Activated CD8-positive, alpha-beta memory T cell treated with anti-CD3 and anti-CD28 coated beads for 48 hours (primary cell): Measurements from ENCODE around the gene TYRO3.

Experiments used
- DNase-seq, 3 experiments: peaks; one replicate each; pipeline ENCODE4 v3.0.0-alpha.2; 2020; ENCODE audit warnings: low read depth in 2 of 3, low spot score in 2 of 3

The TYRO3 gene

GRCh38 chr15:41558400-41559238 is at the start of gene TYRO3:
TSS of gene TYRO3 (plus strand) at chr15:41559212. CDS start at chr15:41559258, 46 bp downstream.
- DNase-seq = peak; percentile 35 to 49 (median 36)

GRCh38 chr15:41510728-41511127 is 48.3 kb upstream of the TYRO3 start:
- DNase-seq = no peak

DNA sequence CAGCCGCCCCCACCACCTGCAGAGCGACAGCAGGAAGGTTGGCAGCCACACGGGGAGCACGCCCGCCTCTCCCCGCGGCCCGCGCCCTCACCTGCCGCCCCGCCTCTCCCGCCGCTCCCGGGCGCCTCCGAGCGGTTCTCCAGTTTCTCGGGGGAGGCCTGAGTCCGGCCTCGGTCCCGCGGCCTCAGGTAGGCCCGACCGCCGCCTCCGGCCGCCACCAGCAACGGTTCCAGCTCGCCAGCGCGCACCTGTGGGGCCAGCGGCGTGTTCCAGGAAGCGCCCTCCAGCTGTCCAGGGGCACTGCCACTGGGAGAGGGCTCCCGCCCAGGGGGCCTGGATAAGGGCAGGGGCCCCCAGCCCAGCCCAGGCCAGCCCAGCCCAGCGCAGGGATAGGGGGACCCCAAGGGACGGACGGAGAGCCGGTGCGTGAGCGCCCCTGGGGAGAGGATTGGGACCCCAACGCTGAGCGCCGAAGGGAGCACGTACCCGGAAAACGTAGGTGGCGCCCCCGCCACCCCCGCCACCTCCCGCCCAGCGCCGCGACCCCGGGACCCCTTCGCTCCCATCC is 47.6 kb upstream of the TYRO3 start:
- no peak for DNase-seq

- no peak for DNase-seq
These were observed 47.1 kb upstream of the TYRO3 start for GRCh38 chr15:41511899-41512369.

- no peak for DNase-seq
These were observed 46.5 kb upstream of the TYRO3 start for GRCh38 chr15:41512512-41512939.

DNA sequence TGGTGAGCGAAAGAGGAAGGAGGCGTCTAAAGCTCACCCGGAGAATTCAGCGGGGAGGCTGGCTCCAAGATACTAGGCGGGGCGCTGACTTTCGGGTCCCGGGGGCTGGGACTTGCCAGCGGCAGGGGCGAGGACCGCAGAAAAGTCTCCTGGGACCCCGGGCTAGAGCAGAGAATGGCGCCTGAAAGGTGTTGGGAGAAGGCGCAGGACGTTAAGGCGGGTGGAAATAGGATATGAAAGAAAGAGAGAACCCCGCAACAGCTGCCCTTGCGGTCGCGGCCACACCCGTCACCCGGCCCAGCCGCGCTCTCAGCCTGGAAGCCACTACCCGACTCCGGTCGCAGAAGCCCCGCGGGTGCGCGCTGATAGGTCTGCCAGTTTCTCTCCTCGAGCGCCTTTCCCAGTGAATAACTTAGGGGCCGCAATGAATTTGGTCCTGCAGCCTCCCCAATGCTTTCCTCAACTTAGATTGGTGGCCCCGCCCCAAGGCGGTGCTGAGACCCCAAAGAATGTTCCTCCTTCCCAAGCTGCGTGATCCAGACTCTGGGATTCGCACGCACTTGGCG is 46.0 kb upstream of the TYRO3 start:
- no peak for DNase-seq

DNA sequence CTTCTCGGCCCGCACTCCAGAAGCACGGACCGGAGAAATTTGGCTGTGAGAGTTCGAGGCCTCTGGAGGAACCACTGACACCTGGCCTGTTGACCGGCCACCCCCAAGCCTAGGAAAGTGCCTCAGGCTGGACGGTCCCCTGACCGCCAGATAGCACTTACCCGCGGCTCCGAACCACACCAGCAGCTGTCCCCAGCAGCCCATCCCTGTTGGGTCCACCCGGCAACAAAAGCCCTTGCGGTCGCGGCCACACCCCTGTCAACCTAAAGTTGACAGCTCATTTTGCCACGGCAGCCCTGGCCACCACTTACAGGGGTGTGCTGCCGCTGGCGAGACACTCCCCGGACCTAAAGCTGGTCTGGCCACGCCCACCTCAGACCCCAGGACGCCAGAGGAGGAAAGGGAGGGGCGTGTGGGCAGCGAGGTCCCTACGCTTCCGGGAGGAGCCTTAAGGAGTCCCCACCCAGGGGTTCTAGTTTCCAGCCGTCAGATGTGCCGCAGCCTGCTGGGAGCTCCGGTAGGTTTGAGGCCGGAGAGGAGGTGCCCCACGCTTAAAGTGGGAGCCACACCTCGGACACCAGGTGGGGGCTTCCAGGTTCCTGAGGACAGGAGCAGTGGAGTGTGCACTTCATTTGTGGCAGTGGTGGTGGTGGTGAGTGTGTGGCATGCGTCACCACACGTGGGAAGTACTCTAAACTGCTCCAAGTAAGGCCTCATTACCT is 45.3 kb upstream of the TYRO3 start, which contains the start of gene LTK:
TSS of gene LTK (minus strand) at position 322 of the 722 bp plus-strand sequence. CDS start at position 204, 118 bp downstream.
- DNase-seq = no peak

GRCh38 chr15:41517895-41518449 is 41.0 kb upstream of the TYRO3 start:
- no peak for DNase-seq

DNA sequence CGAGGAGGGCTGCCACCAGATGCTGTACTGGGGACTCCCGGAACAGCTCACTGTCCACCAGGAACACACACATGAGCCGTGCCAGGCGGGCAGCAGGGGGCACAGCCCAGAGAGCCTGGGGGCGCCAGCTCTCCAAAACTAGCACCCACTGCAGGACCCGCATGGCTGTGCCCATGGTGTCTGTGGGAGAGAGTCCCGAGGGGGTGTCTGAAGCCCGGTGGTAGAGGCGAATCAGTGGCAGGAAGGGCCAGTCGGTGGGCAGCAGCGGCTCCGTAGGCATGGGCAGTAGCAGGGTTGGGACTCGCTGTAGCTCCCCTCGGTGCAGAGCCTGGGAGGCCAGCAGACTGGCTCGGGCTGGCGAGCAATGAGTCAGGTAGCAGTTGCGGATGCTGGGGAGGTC is 38.4 kb upstream of the TYRO3 start:
- no peak for DNase-seq

DNA sequence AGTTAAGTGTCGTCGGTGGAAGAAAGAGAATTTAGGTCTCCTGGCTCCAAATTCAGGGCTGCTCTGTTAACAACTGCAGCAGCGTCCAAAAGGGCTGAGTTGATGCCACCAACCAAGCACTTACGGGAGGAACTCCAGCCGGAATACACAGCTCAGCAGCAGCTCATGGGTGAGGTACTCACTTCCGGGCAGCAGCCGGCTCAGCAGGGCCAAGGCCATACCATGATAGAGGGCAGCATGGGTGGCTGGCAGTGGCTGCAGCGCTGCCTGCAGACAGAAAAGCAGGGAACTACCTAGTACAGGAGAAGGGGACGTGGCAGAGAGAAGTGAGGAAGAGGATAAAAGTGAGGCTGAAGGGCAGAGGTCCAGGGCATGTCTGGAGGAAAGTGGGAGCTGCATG is 37.4 kb upstream of the TYRO3 start:
- DNase-seq = no peak

- no peak for DNase-seq
These were observed 35.9 kb upstream of the TYRO3 start for GRCh38 chr15:41523097-41523496.

DNA sequence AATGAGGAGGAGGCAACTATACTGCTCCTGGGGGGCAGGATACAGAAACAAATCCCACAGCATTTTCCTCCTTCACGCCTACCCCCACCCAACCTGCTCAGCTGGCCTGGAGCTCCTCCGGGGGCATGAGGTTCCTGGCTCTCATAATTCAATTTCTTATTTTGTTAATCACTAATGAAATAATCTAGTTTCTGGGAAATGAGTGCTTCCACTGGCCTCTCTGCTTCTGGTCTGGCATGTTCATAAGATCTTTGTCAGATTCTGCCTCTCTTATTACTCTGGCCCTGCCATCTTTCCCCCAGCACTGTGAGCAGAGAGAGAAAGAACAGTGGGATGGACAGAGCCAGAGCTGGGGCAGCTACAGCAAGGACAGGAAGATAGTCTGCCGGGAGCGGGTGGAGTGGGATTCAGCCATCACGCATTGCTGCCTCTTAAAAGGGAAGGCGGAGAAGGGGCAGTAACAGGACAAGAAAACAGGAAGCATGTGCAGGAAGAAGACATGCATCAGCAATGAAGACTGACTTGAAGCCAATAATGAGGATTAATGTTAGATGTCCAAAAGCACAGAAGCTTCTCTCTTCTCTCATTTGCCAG is 28.6 kb upstream of the TYRO3 start:
- DNase-seq = no peak

GRCh38 chr15:41535544-41535943 is 23.5 kb upstream of the TYRO3 start:
- DNase-seq = no peak

- DNase-seq = no peak
These were observed 22.1 kb upstream of the TYRO3 start for GRCh38 chr15:41536866-41537265.

DNA sequence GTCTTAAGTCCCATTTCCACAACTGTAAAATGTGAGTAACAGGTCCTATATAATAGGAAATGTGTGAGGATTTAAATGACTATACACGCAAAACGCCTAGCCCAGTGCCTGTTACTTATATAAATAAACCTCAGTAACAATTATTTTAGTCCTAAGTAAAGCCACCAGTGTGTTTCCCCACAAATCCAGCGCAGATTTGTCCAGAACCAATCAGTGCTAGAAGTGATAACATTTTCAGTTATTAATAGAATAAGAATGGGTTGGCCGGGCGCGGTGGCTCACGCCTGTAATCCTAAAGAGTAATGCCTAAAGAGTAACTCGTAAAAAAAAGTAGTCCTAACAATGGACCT is 15.5 kb upstream of the TYRO3 start:
- DNase-seq = no peak

DNA sequence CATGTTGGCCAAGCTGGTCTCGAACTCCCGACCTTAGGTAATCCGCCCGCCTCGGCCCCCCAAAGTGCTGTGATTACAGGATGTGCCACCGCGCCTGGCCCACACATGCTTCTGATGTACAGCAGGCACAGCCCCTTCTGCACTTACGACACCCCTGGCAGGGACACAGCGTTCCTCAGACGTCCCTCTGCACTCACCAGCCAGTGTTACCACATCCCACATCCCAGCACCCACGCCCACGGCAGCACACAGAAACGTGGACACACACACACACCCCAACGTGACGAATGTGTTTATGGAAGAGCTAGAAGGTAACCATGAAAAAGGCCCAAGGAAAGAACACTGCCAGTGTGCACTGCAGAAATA is 14.4 kb upstream of the TYRO3 start:
- no peak for DNase-seq

GRCh38 chr15:41545218-41545617 is 13.8 kb upstream of the TYRO3 start:
- no peak for DNase-seq

DNA sequence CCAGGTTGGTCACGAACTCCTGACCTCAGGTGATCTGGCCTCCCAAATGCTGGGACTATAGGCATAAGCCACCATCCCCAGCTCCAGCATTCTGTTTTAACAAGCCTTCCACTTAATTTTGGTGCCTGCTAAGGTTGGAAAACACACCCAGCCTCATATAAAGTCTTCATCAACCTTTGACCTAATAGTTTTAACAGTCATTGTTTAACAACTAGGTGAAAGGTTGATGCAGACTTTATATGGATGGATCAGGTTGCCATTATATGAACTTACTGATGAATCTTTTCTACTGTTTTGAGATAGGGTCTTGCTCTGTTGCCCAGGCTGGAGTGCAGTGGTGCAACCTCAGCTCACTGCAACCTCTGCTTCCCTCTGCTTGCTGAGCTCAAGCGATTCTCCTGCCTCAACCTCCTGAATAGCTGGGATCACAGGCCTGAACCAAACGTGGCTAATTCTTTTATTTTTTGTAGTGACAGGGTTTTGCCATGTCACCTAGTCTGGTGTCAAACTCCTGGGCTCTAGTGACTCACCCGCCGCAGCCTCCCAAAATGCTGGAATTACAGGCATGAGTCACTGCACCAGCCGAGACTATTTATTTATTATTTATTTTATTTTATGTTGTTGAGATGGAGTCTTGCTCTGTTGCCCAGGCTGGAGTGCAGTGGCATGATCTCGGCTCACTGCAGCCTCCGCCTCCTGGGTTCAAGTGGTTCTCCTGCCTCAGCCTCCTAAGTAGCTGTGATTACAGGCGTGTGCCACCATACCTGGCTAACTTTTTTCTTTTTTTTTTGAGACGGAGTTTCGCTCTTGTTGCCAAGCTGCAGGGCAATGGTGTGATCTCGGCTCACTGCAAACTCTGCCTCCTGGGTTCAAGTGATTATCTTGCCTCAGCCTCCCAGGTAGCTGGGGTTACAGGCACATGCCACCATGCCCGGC is 11.9 kb upstream of the TYRO3 start:
- no peak for DNase-seq

DNA sequence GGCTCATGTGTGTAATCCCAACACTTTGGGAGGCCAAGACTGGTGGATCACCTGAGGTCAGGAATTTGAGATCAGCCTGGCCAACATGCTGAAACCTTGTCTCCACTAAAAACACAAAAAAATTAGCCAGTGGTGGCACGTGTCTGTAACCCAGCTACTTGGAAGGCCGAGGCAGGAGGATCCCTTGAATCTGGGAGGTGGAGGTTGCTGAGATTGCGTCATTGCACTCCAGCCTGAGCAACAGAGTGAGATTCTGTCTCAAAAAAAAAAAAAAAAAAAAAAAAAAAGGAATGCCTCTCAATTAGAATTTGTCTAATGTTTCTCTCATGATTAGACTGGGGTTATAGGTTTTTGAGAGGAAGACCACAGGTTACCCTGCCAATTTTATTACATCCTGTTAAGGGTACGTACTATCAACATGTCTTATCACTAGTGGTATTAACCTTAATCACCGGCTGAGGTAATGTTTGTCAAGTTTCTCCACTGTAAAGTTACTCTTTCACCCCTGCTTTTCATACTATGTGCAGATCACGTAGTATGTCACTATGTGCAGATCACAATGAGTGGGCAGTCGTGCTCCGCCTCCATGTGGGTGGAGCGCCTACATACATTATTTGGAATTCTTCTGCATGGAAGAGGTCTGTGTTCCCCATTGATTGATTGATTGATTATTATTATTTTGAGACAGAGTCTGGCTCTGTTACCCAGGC is 8.8 kb upstream of the TYRO3 start:
- DNase-seq = no peak
